Coronary artery (tissue), 2 donors: ENCODE data around the gene UPK3BL2.
A peak's percentile ranks its signal among the peaks of the same experiment; 100 is the strongest.
"Not testable (repeated sequence)": the region's sequence is repeated elsewhere in the genome, so short reads cannot be mapped to it uniquely, and the experiment has no call there.

Source experiments
- DNase-seq: peaks from one replicate; pipeline ENCODE4 v3.0.0-alpha.2; 2017; ENCODE audit warnings: low spot score
- H3K27ac ChIP-seq, 2 donors: fragments of 200-600 bp; sonication (generic); one replicate each; pipeline ENCODE4 v1.5.1; 2016 to 2019
- H3K4me3 ChIP-seq: fragments of 200-600 bp; sonication (generic); 2 replicates; pipeline ENCODE4 v1.5.1; 2016; ENCODE audit warnings: mild to moderate bottlenecking, moderate library complexity

Gene UPK3BL2

DNA sequence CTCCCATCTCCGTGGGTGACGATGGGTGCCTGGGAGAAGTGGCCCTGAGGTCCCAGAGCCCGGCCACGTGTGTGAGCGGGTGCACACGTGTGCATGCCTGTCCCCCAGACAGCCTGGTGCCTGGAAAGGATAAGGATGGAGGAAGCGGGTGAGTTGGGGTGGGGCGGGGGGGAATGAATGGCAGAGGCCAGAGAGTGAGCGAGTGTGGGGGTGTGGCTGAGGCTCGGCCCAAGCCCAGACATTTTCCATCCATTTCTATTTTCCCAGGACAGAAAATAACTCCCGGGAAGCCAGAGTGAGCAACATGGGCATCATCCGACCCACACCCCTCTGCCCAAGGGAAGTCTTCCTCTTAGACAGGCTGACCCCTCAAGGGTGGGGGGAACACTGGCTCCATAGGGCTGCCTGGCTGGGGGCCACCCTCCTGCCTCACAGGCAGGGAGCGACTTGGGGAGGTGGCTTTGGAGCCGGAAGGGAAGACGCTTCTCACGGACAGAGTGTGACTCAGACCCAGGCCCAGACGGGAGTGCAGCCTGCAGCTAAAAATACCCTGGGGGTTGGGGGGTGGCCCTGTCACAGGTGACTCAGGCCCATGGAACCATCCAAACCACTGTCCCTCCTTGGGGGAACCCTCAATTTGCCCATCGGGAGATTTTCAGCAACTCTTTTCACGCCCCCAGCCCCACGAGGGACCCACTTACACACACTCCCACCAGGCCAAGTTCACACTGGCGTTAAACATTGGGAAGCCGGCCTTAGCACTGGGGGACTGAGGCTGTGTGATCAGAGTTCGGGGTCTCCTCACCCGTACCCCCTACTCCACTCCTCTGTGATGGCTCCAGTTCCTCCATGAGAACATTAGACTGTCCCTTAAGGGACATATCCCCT, 38.0 kb downstream of the UPK3BL2 start:
- not testable (repeated sequence) for H3K4me3 ChIP-seq
- peak overlapping the region in 1 of 2 donors; percentile 86 for H3K27ac ChIP-seq

DNA sequence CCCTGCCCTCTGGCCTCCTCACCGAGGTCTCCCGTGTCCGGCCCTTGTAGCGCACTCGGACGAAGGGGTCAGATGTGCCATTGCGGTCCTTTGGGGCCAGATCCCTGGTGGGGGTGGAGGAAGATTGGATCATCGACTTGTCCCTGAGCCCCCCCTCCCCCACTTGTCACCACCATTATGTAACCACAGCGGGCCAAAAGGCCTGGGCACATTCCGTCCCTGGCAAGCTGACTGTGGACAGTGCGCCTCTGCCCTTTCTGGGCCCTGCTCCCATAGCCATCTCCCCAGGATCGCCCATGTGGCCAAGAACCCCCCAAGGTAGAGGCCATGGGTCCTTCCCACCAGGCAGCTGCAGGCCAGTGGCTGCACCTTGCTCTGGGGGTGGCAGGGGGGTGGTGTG, 40.4 kb downstream of the UPK3BL2 start:
- not testable (repeated sequence) for H3K27ac ChIP-seq, DNase-seq, H3K4me3 ChIP-seq

More for the DNA sequence above, 38.0 kb downstream of the UPK3BL2 start:
- not testable (repeated sequence) for DNase-seq

DNA sequence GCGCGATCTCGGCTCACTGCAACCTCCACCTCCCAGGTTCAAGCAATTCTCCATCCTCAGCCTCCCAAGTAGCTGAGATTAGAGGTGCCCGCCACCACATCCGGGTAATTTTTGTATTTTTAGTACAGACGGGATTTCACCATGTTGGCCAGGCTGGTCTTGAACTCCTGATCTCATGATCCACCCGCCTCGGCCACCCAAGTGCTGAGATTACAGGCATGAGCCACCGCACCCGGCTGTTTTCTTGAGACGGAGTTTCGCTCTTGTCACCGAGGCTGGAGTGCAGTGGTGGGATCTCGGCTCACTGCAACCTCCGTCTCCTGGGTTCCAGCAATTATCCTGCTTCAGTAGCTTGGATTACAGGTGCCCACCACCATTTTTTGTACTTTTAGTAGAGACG, 45.2 kb downstream of the UPK3BL2 start:
- not testable (repeated sequence) for DNase-seq, H3K4me3 ChIP-seq, H3K27ac ChIP-seq

DNA sequence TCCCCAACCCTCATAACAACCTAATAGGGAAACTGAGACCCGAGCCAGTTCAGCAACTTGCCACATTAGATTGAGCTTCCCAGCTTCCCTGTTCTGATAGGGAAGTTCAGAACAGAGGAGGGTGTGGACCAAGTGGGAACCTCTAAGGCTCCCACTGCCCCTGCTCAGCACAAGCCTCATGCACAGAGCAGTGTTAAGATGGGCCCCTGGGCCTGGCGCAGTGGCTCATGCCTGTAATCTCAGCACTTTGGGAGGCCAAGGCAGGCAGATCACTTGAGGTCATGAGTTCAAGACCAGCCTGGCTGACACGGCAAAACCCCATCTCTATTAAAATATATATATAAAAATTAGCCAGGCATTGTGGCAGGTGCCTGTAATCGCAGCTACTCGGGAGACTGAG, 46.2 kb downstream of the UPK3BL2 start:
- not testable (repeated sequence) for DNase-seq, H3K4me3 ChIP-seq, H3K27ac ChIP-seq

DNA sequence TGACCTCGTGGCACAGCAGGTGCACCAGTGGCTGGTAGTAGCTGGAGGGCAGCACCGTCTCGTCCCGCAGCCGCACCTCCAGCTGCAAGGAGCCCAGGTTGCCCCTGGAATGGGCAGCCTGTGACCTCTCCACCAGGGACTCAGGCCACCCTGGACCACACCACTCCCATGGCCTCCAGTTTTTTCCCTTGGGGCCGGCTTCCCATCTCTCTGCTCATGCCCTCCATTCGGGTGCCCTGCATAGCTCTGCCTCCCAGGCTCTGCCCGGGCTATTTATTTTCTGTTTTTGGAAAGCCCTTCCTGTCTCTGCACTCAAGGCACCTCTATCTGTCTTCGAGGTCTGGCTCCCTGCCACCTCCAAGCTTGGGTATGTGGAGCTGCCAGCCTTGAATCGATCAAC, 46.6 kb downstream of the UPK3BL2 start:
- not testable (repeated sequence) for H3K4me3 ChIP-seq, H3K27ac ChIP-seq
- DNase-seq: peak; percentile 49

DNA sequence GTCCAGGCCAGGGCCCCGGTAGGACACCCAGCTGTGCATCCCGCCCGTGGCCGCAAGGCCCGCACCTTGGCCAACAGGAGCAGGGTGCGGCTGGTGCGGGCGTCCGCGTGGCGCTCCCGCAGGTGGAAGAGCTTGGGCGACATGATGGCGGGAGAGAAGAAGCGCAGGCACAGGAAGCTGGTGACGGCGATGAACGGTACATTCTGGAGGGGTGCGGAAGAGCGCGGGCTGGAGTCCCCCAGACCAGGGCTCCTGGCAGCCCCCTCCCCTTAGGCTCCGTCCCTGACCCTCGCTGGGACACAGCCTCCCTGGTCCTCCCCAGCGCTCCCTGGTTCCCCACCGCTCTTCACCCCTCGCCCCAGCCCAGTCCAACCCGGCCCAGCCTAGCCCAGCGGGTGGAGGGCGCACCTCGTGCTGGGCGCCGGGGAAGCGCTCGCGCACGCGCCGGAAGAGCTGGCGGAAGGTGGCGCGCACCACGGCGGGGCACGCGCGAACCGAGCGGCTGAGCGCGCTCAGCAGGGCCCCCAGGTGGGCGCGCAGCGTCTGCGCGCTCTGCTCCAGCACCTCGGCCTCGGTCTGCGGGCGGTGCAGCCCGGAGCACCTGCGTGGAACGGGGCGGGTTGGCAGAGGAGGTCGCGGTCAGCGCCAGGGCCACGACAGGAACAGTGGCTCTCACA, 48.9 kb downstream of the UPK3BL2 start:
- H3K4me3 ChIP-seq, DNase-seq, H3K27ac ChIP-seq: not testable (repeated sequence)

DNA sequence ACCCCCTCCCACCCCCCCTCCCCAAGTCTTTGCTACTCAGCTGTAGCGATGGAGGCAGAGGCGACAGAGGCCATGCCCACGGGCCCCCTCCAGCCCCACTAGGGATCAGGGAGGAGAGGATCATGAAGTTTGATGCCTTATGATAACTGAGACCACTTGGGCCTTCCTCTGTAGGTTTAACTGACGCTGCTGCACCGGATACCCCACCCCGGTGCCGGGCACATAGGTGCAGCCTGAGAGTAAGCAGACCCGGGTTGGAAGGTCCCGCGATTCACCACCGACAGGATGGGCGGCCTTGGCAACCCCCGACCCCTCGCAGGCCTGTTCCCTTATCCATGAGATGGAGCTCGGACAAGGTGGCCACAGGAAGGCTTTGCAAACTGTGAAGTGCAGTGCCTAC, 49.5 kb downstream of the UPK3BL2 start:
- not testable (repeated sequence) for H3K4me3 ChIP-seq, H3K27ac ChIP-seq, DNase-seq

DNA sequence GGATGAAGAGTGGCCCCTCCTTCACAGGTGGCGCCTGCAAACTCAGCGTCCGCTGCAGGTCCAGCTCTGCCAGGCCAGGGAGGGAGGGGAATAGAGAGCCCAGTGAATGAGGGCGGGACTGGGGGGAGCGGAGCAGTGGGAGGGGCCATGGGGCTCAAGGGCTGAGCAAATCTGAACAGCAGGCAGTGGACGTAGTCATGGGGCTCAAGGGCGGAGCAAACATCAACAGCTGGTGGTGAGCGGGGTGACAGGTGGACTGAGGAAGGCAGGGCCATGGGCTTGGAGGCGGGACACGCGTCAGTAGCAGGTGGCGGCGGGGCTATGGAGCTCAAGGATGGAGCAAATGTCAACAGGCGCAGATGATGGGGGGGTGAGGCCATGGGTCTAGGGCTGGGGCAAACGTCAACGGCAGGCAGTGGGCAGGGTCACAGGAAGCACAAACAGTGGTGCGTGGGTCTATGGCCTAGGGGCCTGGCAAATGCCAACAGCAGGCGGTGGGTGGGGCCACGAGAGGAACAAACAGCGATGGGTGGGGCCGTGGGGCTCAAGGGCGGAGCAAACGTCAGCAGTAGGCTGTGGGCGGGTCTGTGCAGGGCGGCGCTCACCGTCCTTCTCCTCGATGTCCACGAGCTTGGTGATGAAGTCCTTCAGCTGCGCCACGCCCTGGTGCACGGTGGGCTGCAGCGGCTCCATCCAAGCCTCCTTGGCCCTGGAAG, 50.1 kb downstream of the UPK3BL2 start:
- H3K27ac ChIP-seq, DNase-seq, H3K4me3 ChIP-seq: not testable (repeated sequence)

DNA sequence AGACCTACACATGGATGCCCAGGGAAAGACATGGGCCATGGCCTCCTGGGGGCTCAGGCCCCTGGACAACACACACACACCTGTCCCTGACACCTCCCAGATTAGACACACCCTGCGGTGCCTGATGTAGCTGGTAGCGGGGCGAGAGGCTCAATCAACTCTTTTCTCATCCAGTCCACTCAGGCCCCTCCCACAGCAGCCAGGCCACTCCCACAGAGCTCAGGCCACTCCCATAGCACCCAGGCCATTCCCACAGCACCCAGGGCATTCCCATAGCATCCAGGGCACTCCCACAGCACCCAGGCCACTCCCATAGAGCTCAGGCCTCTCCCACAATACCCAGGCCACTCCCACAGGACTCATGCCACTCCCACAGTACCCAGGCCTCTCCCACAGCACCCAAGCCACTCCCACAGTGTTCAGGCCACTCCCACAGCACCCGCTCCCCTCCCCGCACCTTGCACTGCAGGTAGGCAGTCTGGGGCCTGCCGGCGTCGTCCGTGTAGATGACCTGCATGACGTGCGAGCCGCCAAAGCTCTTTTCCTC, 52.9 kb downstream of the UPK3BL2 start:
- DNase-seq, H3K27ac ChIP-seq, H3K4me3 ChIP-seq: not testable (repeated sequence)
